Upper lobe of left lung (tissue), 4 donors: ENCODE results near the gene SRRM4.

Source experiments
- EP300 ChIP-seq, 4 donors: sonication (generic); formaldehyde crosslinking; IDR thresholded peaks; one replicate each; pipeline ENCODE4 v1.5.1; 2017; ENCODE audit warnings: antibody characterized with exemption in 4 of 4, control low read depth in 2 of 4
- POLR2A ChIP-seq, 4 donors: fragments of 450-650 bp; IDR thresholded peaks; one replicate each; pipeline ENCODE4 v1.5.1; 2016 to 2017; ENCODE audit warnings: antibody characterized with exemption in 4 of 4, mild to moderate bottlenecking in 2 of 4
- POLR2AphosphoS5 ChIP-seq, 2 donors: sonication (generic); formaldehyde crosslinking; IDR thresholded peaks; one replicate each; pipeline ENCODE4 v1.5.1; 2017; ENCODE audit warnings: antibody characterized with exemption in 2 of 2
- TF ChIP-seq, protein P1 (sequence below), 6 experiments: fragments of 450-650 bp in 4 of 6; fragments of 200-600 bp in 2 of 6; sonication (generic) in 2 of 6; IDR thresholded peaks; one replicate each; pipeline ENCODE4 v1.5.1; 2016 to 2019; ENCODE audit warnings: antibody characterized with exemption in 6 of 6

- TF ChIP-seq POLR2AphosphoS5 (IDR thresholded peaks at IDR 0.05) (no peak), POLR2A (IDR thresholded peaks at IDR 0.05) (no peak), EP300 (IDR thresholded peaks at IDR 0.05) (no peak)
- TF ChIP-seq, protein P1, sequence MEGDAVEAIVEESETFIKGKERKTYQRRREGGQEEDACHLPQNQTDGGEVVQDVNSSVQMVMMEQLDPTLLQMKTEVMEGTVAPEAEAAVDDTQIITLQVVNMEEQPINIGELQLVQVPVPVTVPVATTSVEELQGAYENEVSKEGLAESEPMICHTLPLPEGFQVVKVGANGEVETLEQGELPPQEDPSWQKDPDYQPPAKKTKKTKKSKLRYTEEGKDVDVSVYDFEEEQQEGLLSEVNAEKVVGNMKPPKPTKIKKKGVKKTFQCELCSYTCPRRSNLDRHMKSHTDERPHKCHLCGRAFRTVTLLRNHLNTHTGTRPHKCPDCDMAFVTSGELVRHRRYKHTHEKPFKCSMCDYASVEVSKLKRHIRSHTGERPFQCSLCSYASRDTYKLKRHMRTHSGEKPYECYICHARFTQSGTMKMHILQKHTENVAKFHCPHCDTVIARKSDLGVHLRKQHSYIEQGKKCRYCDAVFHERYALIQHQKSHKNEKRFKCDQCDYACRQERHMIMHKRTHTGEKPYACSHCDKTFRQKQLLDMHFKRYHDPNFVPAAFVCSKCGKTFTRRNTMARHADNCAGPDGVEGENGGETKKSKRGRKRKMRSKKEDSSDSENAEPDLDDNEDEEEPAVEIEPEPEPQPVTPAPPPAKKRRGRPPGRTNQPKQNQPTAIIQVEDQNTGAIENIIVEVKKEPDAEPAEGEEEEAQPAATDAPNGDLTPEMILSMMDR (IDR thresholded peaks at IDR 0.05), result no peak
These were observed 10.5 kb upstream of the SRRM4 start for GRCh38 chr12:118970856-118971255.
